Measurements from ENCODE around the gene WWOX. TPM values are rescaled to one million over a fixed set of nuclear protein-coding genes. Genes with fewer than 3 reads are reported as not detected.

WWOX gene
- total and polyA plus RNA-seq, 2 of the 4 experiments (the other 2 are of a cell fraction) = 2.7 to 5.4 TPM

DNA sequence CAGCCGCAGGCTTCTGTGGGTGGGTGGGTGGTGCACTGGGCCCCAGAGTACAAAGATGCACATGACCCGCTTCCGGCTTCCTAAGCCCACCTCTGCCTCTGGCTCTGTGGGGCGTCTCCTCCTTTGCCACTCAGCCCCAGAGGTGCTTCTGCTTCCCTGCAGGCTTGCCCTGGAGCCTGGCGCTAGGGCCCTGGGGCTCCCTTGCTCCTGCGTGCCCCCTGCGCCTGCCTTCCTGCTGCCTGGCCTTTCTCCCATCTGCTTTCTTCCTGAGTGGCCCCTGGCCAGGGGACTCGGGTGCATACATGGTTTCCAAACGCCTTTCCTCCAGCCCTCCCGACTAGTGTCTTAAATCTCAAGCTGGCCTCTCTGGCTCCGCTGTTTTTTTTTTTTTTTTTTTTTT, 3.4 kb downstream of the WWOX start:
- H3K36me3 ChIP-seq (ENCODE audit: control insufficient read depth, insufficient read depth, low read length) = no peaks in the 10 kb centered on the region
- in situ Hi-C loops (cut with MboI; ENCODE audit: low sequenced_read_pairs) = no loop called here
- no peak overlapping the region for H2BK15ac ChIP-seq (ENCODE audit: low read depth, low read length)
- ChIA-PET POLR2A (ENCODE audit: unreplicated experiment) (no interaction called here), CTCF (interaction anchor here (0.7 kb wide), 1 partner anchor 187 kb away, joined by 4 read pairs; no protein-coding TSS in a partner anchor)
- no peak overlapping the region for H2BK20ac ChIP-seq (ENCODE audit: low read depth, low read length)
- peaks cover 0 to 3% of the 10 kb centered on the region in 2 experiments; a peak in 1 of 4 replicates for H3K79me1 ChIP-seq (ENCODE audit: low read depth in 1 of 2, low read length in 2 of 2)
- H2AK9ac ChIP-seq (replicated peaks; ENCODE audit: low read depth, low read length, poor library complexity) = no peak overlapping the region
- H2AK5ac ChIP-seq (ENCODE audit: low read depth, low read length) = no peak overlapping the region
- no peaks in the 10 kb centered on the region; the same call in 1 of the 2 replicates for H3K9me1 ChIP-seq (ENCODE audit: insufficient read depth, low read length)
- no peak overlapping the region for H3K27ac ChIP-seq (ENCODE audit: insufficient read depth, low read length)
- no peaks in the 10 kb centered on the region for H3K27me3 ChIP-seq (ENCODE audit: control insufficient read depth, insufficient read depth, low read length)
- H4K20me1 ChIP-seq (ENCODE audit: insufficient read depth, low read length) = no peaks in the 10 kb centered on the region
- no peak overlapping the region for H3K56ac ChIP-seq (ENCODE audit: extremely low read depth, insufficient read depth, low read length)
- no peak overlapping the region for H4K91ac ChIP-seq (ENCODE audit: insufficient read depth, low read depth, low read length)
- no peak overlapping the region for H3K4me3 ChIP-seq (ENCODE audit: insufficient read depth, low read depth, low read length)
- no peak overlapping the region for H3K4ac ChIP-seq (ENCODE audit: low read depth, low read length)
- H3K18ac ChIP-seq (ENCODE audit: low read depth, low read length) = no peak overlapping the region
- H3K23ac ChIP-seq (ENCODE audit: low read depth, low read length) = no peak overlapping the region
- dilution Hi-C loops (cut with HindIII; ENCODE audit: low sequenced_read_pairs, unreplicated experiment) = no loop called here
- no peaks in the 10 kb centered on the region for H3K9me3 ChIP-seq (ENCODE audit: control insufficient read depth, insufficient read depth, low read length)
- no peak overlapping the region for H2BK120ac ChIP-seq (ENCODE audit: low read depth, low read length)
- no peak overlapping the region for H3K9ac ChIP-seq (ENCODE audit: low read depth, low read length)
- DNase-seq (no peak), ATAC-seq (ENCODE audit: low read depth) (no peak)
- no peak for TF ChIP-seq RCOR1 (IDR thresholded peaks at IDR 0.05; ENCODE audit: insufficient replicate concordance, low read length)
- no peak for TF ChIP-seq BHLHE40 (IDR thresholded peaks at IDR 0.05; ENCODE audit: low read depth, low read length)
- TF ChIP-seq, protein P1, sequence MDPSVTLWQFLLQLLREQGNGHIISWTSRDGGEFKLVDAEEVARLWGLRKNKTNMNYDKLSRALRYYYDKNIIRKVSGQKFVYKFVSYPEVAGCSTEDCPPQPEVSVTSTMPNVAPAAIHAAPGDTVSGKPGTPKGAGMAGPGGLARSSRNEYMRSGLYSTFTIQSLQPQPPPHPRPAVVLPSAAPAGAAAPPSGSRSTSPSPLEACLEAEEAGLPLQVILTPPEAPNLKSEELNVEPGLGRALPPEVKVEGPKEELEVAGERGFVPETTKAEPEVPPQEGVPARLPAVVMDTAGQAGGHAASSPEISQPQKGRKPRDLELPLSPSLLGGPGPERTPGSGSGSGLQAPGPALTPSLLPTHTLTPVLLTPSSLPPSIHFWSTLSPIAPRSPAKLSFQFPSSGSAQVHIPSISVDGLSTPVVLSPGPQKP (IDR thresholded peaks at IDR 0.05; ENCODE audit: borderline replicate concordance, low read depth, low read length) = no peak
- no peak for TF ChIP-seq NFE2L2 (IDR thresholded peaks at IDR 0.05; ENCODE audit: low read depth, low read length)
- no peak for TF ChIP-seq POLR2A (IDR thresholded peaks at IDR 0.05; ENCODE audit: low read depth, low read length)
- H2BK5ac ChIP-seq (ENCODE audit: low read depth, low read length, poor library complexity, severe bottlenecking) = no peak overlapping the region
- H3K4me2 ChIP-seq (ENCODE audit: low read depth, low read length) = no peak overlapping the region
- WGBS, 2 experiments (ENCODE audit: extremely low coverage in 2 of 2, insufficient read length in 1 of 2) = 60% methylated on average over 2 of the region's 11 CpGs; no CpG with 5 or more reads in 1 of the 2 experiments
- H4K8ac ChIP-seq (ENCODE audit: low read depth in 2 of 2, low read length in 2 of 2) = no peak overlapping the region
- H2AFZ ChIP-seq (replicated peaks; ENCODE audit: low read length, poor library complexity) = no peak overlapping the region
- intact Hi-C loops (cut with micrococcal nuclease) = no loop called here
- H4K5ac ChIP-seq (ENCODE audit: low read depth, low read length) = no peak overlapping the region
- no peak overlapping the region for H3K14ac ChIP-seq (replicated peaks; ENCODE audit: low read depth, low read length)
- peaks cover 3% of the 10 kb centered on the region; the same call in 1 of the 2 replicates for H3K4me1 ChIP-seq (ENCODE audit: control insufficient read depth, insufficient read depth, low read length)
- BruUV-seq (replicated peaks) = no TSS peak
